Stomach (tissue), 9 donors: ENCODE results near the gene CCNYL1. TPM values are rescaled to one million over a fixed set of nuclear protein-coding genes. Genes with fewer than 3 reads are reported as not detected.
A peak's percentile ranks its signal among the peaks of the same experiment; 100 is the strongest.
"Not testable (repeated sequence)": the region's sequence is repeated elsewhere in the genome, so short reads cannot be mapped to it uniquely, and the experiment has no call there.

Source experiments
- DNase-seq, 2 donors: peaks; one replicate each; pipeline versions ENCODE4 v3.0.0 to v3.0.0-alpha.2; 2013 to 2019
- H3K27ac ChIP-seq, 5 donors: fragments of 200-600 bp in 4 of 5; sonication (generic) in 4 of 5; one replicate each; pipeline ENCODE4 v1.5.1; 2013 to 2019; ENCODE audit warnings: mild to moderate bottlenecking in 1 of 5, moderate library complexity in 1 of 5
- H3K27me3 ChIP-seq, 3 donors: fragments of 200-600 bp; sonication (generic); one replicate each; pipeline ENCODE4 v1.5.1; 2017 to 2019; ENCODE audit warnings: mixed run types in 1 of 3
- H3K36me3 ChIP-seq, 4 donors: fragments of 200-600 bp; sonication (generic); 1 replicate in 3 of 4; 2 replicates in 1 of 4; pipeline ENCODE4 v1.5.1; 2016 to 2019
- H3K4me1 ChIP-seq, 4 donors: fragments of 200-600 bp; sonication (generic); one replicate each; pipeline ENCODE4 v1.5.1; 2016 to 2019
- H3K4me3 ChIP-seq, 4 donors: fragments of 200-600 bp; sonication (generic) in 3 of 4; one replicate each; pipeline ENCODE4 v1.5.1; 2016 to 2019; ENCODE audit warnings: mild to moderate bottlenecking in 1 of 4
- H3K9me3 ChIP-seq, 4 donors: fragments of 200-600 bp; sonication (generic); one replicate each; pipeline ENCODE4 v1.5.1; 2016 to 2019
- EP300 ChIP-seq: sonication (generic); formaldehyde crosslinking; IDR thresholded peaks from one replicate; pipeline ENCODE4 v1.6.1; 2017; ENCODE audit warnings: antibody characterized with exemption
- POLR2A ChIP-seq, 4 donors: fragments of 450-650 bp; IDR thresholded peaks; one replicate each; pipeline ENCODE4 v1.6.1; 2016; ENCODE audit warnings: antibody characterized with exemption in 4 of 4, control low read depth in 2 of 4, mild to moderate bottlenecking in 1 of 4, moderate library complexity in 1 of 4
- POLR2AphosphoS5 ChIP-seq, 3 donors: sonication (generic); formaldehyde crosslinking; IDR thresholded peaks; one replicate each; pipeline ENCODE4 v1.6.1; 2016; ENCODE audit warnings: antibody characterized with exemption in 3 of 3
- WGBS, 5 donors: extraction: QIAGEN DNeasy Blood & Tissue Kit in 3 of 5; methylation state at CpG; one replicate each; pipeline versions ENCODE4 v1.1.5 to v1.1.7; 2013 to 2018; 5-methylcytosine and 5-hydroxymethylcytosine counted together
- intact Hi-C: fragments of 100-400 bp; cut with DNase I; formaldehyde crosslinking; loops from one replicate; pipeline ENCODE4 v1.15.1; 2023; ENCODE audit warnings: low total_unique reads
- polyA plus RNA-seq, 3 donors: library from polyadenylated mRNA; stranded (reverse); fragments of 200-250 nt; gene quantifications; one replicate each; pipeline ENCODE4 v1.2.3, GENCODE V29; 2013
- total RNA-seq, 5 donors: library from RNA; depleted of rRNA; stranded (reverse); fragments of >200 nt; gene quantifications; one replicate each; pipeline versions ENCODE4 v1.1.0 to v1.2.3, GENCODE V29; 2014 to 2016
- TF ChIP-seq, protein P1 (sequence below), 7 experiments: fragments of 450-650 bp in 4 of 7; fragments of 200-600 bp in 3 of 7; sonication (generic) in 3 of 7; IDR thresholded peaks; one replicate each; pipeline ENCODE4 v1.5.1; 2016 to 2019; ENCODE audit warnings: antibody characterized with exemption in 7 of 7, control low read depth in 2 of 7, mild to moderate bottlenecking in 1 of 7
- donor health status: healthy with polysubstance abuse.
- donor health status: Bipolar disorder and iron deficiency.
- donor health status: healthy.

The CCNYL1 gene
- total and polyA plus RNA-seq, 8 donors, result 4.2 to 29.8 (median 11.2) TPM

DNA sequence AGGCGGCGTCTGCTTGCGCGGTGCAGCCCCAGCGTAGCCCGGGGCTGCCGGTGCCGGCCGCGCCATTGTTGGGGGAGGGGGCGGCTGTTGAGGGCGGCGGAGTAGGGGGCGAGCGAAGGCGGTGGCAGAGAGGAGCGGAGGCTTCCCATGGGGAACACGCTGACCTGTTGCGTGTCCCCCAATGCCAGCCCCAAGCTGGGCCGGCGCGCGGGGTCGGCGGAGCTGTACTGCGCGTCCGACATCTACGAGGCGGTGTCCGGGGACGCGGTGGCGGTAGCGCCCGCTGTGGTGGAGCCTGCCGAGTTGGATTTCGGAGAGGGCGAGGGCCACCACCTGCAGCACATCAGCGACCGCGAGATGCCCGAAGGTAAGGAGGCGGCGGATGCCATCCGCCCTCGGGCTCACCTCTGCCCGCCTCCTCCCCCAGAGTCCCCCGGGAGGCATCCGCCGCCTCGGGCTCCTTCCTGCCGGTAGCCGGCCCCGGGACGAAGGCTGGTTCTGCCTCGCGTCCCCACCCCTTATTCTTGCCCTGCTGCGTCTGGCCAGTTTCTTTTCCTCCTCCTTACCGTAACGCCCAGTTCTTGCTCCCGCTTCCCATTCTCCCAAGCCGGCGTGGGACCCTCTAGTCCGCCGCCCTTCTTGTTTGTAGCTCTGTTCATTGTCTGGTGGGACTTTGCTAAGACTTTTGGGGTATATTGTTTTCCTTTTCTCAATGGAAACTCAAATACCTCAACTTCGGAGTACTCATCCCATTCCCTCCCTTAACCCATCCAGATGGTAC lies 500 bp downstream of the CCNYL1 start:
- peak; percentile 68 to 78 for DNase-seq
- H3K4me3 ChIP-seq, result peak overlapping the region; percentile 85 to 93 (median 91)
- H3K4me1 ChIP-seq, result peaks cover 15 to 27% (median 22%) of the 10 kb centered on the region in 4 donors
- no peaks in the 10 kb centered on the region for H3K27me3 ChIP-seq
- no peaks in the 10 kb centered on the region for H3K9me3 ChIP-seq
- intact Hi-C loops, result no loop called here
- peak overlapping the region; percentile 91 to 98 (median 95) for H3K27ac ChIP-seq
- 0 to 2% (median 0%) methylated on average over 22 to 67 of the region's 67 CpGs for WGBS, 5 donors
- TF ChIP-seq POLR2A (IDR thresholded peaks at IDR 0.05) (no peak), EP300 (no peak), POLR2AphosphoS5 (IDR thresholded peaks at IDR 0.05) (peak in 2 of 3 donors; percentile 26 to 45)
- TF ChIP-seq, protein P1, sequence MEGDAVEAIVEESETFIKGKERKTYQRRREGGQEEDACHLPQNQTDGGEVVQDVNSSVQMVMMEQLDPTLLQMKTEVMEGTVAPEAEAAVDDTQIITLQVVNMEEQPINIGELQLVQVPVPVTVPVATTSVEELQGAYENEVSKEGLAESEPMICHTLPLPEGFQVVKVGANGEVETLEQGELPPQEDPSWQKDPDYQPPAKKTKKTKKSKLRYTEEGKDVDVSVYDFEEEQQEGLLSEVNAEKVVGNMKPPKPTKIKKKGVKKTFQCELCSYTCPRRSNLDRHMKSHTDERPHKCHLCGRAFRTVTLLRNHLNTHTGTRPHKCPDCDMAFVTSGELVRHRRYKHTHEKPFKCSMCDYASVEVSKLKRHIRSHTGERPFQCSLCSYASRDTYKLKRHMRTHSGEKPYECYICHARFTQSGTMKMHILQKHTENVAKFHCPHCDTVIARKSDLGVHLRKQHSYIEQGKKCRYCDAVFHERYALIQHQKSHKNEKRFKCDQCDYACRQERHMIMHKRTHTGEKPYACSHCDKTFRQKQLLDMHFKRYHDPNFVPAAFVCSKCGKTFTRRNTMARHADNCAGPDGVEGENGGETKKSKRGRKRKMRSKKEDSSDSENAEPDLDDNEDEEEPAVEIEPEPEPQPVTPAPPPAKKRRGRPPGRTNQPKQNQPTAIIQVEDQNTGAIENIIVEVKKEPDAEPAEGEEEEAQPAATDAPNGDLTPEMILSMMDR (IDR thresholded peaks at IDR 0.05), result no peak
- no peaks in the 10 kb centered on the region for H3K36me3 ChIP-seq

DNA sequence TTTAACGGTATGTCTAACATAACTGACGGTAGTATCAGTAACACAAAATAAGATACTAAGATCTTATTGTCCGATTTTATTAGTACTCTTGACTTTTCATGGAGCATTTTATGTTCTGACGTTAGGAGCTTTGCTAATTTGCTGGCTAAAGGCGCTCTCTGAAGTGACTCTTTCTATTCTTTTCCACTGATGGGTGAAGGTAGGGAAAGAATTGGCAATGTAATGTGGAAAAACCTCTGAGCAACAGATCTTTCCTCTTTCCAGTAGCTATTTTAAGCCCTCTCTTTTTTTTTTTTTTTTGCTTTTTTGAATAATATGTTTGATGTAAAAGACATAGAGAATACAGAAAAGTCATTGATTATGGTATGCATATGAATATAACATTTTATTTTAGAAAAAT lies 4.6 kb downstream of the CCNYL1 start:
- no peak for TF ChIP-seq EP300
- TF ChIP-seq POLR2A (IDR thresholded peaks at IDR 0.05), result no peak
- TF ChIP-seq, protein P1 (IDR thresholded peaks at IDR 0.05), result no peak
- no peak for TF ChIP-seq POLR2AphosphoS5 (IDR thresholded peaks at IDR 0.05)
- DNase-seq, result no peak
- Histone ChIP-seq H3K36me3 (peaks cover 0 to 4% (median 2%) of the 10 kb centered on the region in 4 donors), H3K4me1 (peaks cover 10 to 29% (median 19%) of the 10 kb centered on the region in 4 donors), H3K27ac (no peak overlapping the region), H3K9me3 (no peaks in the 10 kb centered on the region), H3K4me3 (no peak overlapping the region), H3K27me3 (no peaks in the 10 kb centered on the region)
- intact Hi-C loops, result no loop called here
- 92 to 99% (median 95%) methylated on average over 5 of the region's 5 CpGs for WGBS, 5 donors

DNA sequence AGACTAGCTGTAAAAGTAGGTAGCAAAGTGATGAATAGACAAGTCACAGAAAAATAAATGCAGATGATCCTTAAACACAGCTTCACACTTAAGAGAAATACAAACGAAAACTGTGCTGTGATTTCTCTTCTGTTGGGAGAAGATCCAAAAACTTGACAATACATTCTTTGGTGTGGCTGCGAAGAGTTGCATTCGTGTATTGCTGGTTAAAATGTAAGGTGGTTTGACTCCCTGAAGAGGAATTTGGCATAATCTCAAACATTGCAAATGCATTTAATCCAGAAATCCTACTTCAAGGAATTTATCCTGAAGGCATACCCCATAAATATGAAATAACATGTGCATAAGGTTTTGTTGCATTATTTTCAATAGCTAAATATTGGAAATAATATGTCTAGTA lies 7.1 kb downstream of the CCNYL1 start:
- Histone ChIP-seq H3K4me3 (no peak overlapping the region), H3K9me3 (no peaks in the 10 kb centered on the region), H3K36me3 (peaks cover 0 to 4% (median 2%) of the 10 kb centered on the region in 4 donors), H3K27me3 (no peaks in the 10 kb centered on the region), H3K4me1 (peaks cover 0 to 39% (median 17%) of the 10 kb centered on the region in 4 donors), H3K27ac (no peak overlapping the region)
- TF ChIP-seq EP300 (no peak), POLR2A (IDR thresholded peaks at IDR 0.05) (no peak), POLR2AphosphoS5 (IDR thresholded peaks at IDR 0.05) (no peak)
- TF ChIP-seq, protein P1 (IDR thresholded peaks at IDR 0.05), result no peak
- intact Hi-C loops, result no loop called here
- WGBS, 5 donors, result 56 to 77% (median 74%) methylated on average over 3 of the region's 3 CpGs
- DNase-seq, result no peak

DNA sequence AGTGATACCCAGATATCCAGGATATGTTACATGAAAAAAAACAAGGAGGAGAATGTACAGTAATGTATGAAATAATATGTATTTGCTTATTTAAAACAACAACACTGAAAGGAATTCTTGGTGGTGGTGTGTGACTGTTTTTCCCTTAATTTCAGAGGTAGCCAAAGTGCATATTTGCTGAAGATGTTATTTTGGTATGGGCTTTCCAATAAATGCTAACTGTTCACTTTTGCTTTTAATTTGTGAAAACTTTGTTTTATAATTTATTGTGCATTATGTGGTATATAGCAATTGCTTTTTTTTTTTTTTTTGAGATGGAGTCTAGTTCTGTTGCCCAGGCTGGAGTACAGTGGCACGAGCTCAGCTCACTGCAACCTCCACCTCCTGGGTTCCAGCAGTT lies 7.6 kb downstream of the CCNYL1 start:
- Histone ChIP-seq H3K4me3 (no peak overlapping the region), H3K27me3 (no peaks in the 10 kb centered on the region), H3K36me3 (peaks cover 0 to 4% (median 2%) of the 10 kb centered on the region in 4 donors), H3K9me3 (no peaks in the 10 kb centered on the region), H3K4me1 (peaks cover 0 to 38% (median 17%) of the 10 kb centered on the region in 4 donors), H3K27ac (no peak overlapping the region)
- no peak for DNase-seq
- WGBS, 5 donors, result 91 to 100% (median 100%) methylated on average over 1 of the region's 1 CpG
- TF ChIP-seq, protein P1 (IDR thresholded peaks at IDR 0.05), result no peak
- TF ChIP-seq EP300 (no peak), POLR2AphosphoS5 (IDR thresholded peaks at IDR 0.05) (no peak), POLR2A (IDR thresholded peaks at IDR 0.05) (no peak)
- intact Hi-C loops, result no loop called here

DNA sequence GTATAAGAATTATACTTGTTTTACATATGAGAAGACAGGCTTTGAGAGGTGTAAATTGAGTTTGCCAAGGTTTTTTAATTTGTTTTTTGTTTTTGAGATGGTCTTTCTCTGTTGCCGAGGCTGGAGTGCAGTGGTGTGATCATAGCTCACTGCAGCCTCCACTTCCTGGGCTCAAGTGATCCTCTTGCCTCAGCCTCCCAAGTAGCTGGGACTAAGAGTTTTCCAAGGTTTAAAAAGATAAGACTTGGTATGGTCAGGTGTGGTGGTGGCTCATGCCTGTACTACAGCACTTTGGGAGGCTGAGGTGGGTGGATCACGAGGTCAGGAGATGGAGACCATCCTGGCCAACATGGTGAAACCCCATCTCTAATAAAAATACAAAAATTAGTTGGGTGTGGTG lies 8.2 kb downstream of the CCNYL1 start:
- intact Hi-C loops, H3K27ac ChIP-seq: not testable (repeated sequence)

More for the DNA sequence above, 8.2 kb downstream of the CCNYL1 start:
- not testable (repeated sequence) for H3K27me3 ChIP-seq, DNase-seq, H3K9me3 ChIP-seq, H3K4me3 ChIP-seq, H3K36me3 ChIP-seq
- WGBS, 5 donors, result 95 to 98% (median 98%) methylated on average over 2 of the region's 2 CpGs
- peaks cover 0 to 39% (median 19%) of the 10 kb centered on the region in 4 donors for H3K4me1 ChIP-seq
